ENCODE data around the gene USP49.

DNA sequence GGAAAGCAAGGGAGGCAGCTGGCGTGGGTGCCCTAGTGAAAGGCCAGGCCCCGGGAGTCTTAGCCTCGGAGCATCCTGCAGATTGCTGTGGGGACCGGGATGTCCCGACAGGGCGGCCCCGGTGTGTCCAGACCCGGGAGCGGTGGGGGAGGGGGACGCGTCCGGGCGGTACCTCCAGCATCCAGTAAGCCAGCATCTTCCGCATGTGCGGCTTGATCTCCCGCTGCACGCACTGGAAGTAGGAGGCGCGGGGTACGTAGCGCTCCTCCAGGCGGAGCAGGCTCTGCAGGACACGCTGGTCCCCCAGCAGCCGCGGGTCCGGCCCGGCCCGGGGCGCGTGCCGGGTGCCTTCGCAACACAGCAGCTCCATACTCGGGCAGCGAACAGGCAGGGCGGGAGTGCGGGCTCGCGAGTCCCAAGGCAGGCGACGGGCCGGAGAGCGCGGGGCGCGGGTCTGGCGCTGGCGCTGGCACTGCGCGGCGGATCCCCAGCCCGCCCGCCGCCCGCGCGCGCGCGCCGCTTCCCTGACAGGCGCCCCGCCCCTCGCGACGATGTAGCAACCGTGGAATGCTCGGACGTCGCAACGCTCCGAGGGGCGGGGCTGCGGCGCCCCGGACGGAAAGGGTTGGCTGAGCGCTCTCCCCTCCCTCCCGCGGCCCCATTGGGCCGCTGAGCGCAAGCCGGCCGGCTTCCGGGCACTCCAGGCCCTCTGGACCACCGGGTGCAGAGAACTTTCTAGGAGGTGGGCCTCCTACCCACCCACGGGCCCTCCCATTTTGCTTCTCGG lies 46.3 kb upstream of the USP49 start, which contains the start of gene CCND3:
- TF ChIP-seq, protein P1, sequence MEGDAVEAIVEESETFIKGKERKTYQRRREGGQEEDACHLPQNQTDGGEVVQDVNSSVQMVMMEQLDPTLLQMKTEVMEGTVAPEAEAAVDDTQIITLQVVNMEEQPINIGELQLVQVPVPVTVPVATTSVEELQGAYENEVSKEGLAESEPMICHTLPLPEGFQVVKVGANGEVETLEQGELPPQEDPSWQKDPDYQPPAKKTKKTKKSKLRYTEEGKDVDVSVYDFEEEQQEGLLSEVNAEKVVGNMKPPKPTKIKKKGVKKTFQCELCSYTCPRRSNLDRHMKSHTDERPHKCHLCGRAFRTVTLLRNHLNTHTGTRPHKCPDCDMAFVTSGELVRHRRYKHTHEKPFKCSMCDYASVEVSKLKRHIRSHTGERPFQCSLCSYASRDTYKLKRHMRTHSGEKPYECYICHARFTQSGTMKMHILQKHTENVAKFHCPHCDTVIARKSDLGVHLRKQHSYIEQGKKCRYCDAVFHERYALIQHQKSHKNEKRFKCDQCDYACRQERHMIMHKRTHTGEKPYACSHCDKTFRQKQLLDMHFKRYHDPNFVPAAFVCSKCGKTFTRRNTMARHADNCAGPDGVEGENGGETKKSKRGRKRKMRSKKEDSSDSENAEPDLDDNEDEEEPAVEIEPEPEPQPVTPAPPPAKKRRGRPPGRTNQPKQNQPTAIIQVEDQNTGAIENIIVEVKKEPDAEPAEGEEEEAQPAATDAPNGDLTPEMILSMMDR (IDR thresholded peaks at IDR 0.05; ENCODE audit: insufficient read depth, low read length, poor library complexity, severe bottlenecking) = no peak
- no peak for TF ChIP-seq EZH2phosphoT487 (conservative IDR thresholded peaks at IDR 0.05; ENCODE audit: low read length)

Measured in SU-DHL-6 (cell line).